ENCODE measurements around the gene KLHL7. TPM values are rescaled to one million over a fixed set of nuclear protein-coding genes. Genes with fewer than 3 reads are reported as not detected.

The KLHL7 gene
- total and polyA plus RNA-seq, 10 donors: 8.8 to 31.6 (median 20.1) TPM

- Histone ChIP-seq H3K4me3 (no peak overlapping the region), H3K27ac (no peak overlapping the region), H3K9me3 (no peaks in the 10 kb centered on the region), H3K36me3 (no peaks in the 10 kb centered on the region), H3K27me3 (replicated peaks in 1 of 7) (peaks cover 0 to 12% (median 0%) of the 10 kb centered on the region in 7 donors), H3K4me1 (peaks cover 0 to 20% (median 0%) of the 10 kb centered on the region in 6 donors)
- intact Hi-C loops (cut with DNase I; ENCODE audit: low total_unique reads): no loop called here
- no peak for DNase-seq
- TF ChIP-seq POLR2AphosphoS5 (IDR thresholded peaks at IDR 0.05) (no peak), POLR2A (IDR thresholded peaks at IDR 0.05) (no peak), CTCF (IDR thresholded peaks at IDR 0.05 in 8 of 11, conservative IDR thresholded peaks at IDR 0.05 in 3 of 11) (no peak)
- WGBS, 5 donors: 83 to 95% (median 91%) methylated on average over 2 of the region's 2 CpGs
Observed at GRCh38 chr7:23212395-23212794, 106.8 kb downstream of the KLHL7 start.

GRCh38 chr7:23212841-23213240, 107.3 kb downstream of the KLHL7 start:
- H3K36me3 ChIP-seq: no peaks in the 10 kb centered on the region
- H3K4me1 ChIP-seq: peaks cover 0 to 17% (median 0%) of the 10 kb centered on the region in 6 donors
- intact Hi-C loops (cut with DNase I; ENCODE audit: low total_unique reads): no loop called here
- 66 to 75% (median 73%) methylated on average over 4 of the region's 4 CpGs for WGBS, 5 donors
- H3K4me3 ChIP-seq: no peak overlapping the region
- no peak overlapping the region for H3K27ac ChIP-seq
- TF ChIP-seq POLR2AphosphoS5 (IDR thresholded peaks at IDR 0.05) (no peak), POLR2A (IDR thresholded peaks at IDR 0.05) (no peak), CTCF (IDR thresholded peaks at IDR 0.05 in 8 of 11, conservative IDR thresholded peaks at IDR 0.05 in 3 of 11) (no peak)
- H3K9me3 ChIP-seq: no peaks in the 10 kb centered on the region
- DNase-seq: no peak
- peaks cover 0 to 12% (median 0%) of the 10 kb centered on the region in 7 donors for H3K27me3 ChIP-seq (replicated peaks in 1 of 7)

- Histone ChIP-seq H3K27me3 (replicated peaks in 1 of 7) (peaks cover 0 to 9% (median 0%) of the 10 kb centered on the region in 7 donors), H3K4me3 (no peak overlapping the region), H3K27ac (no peak overlapping the region), H3K36me3 (no peaks in the 10 kb centered on the region), H3K4me1 (peaks cover 0 to 9% (median 0%) of the 10 kb centered on the region in 6 donors), H3K9me3 (no peaks in the 10 kb centered on the region)
- intact Hi-C loops (cut with DNase I; ENCODE audit: low total_unique reads): no loop called here
- WGBS, 5 donors: 93 to 97% (median 96%) methylated on average over 9 to 11 of the region's 11 CpGs
- DNase-seq: no peak
- TF ChIP-seq POLR2A (IDR thresholded peaks at IDR 0.05) (no peak), POLR2AphosphoS5 (IDR thresholded peaks at IDR 0.05) (no peak), CTCF (IDR thresholded peaks at IDR 0.05 in 8 of 11, conservative IDR thresholded peaks at IDR 0.05 in 3 of 11) (no peak)
Observed at GRCh38 chr7:23213755-23214154, 108.2 kb downstream of the KLHL7 start.

- DNase-seq: no peak
Observed at GRCh38 chr7:23214423-23214822, 108.8 kb downstream of the KLHL7 start.

More at GRCh38 chr7:23214423-23214822, 108.8 kb downstream of the KLHL7 start:
- peaks cover 0 to 7% (median 0%) of the 10 kb centered on the region in 7 donors for H3K27me3 ChIP-seq (replicated peaks in 1 of 7)
- WGBS, 5 donors: 89 to 95% (median 93%) methylated on average over 5 of the region's 5 CpGs
- H3K27ac ChIP-seq: no peak overlapping the region
- H3K4me3 ChIP-seq: no peak overlapping the region
- no peaks in the 10 kb centered on the region for H3K36me3 ChIP-seq
- TF ChIP-seq POLR2AphosphoS5 (IDR thresholded peaks at IDR 0.05) (no peak), POLR2A (IDR thresholded peaks at IDR 0.05) (no peak), CTCF (IDR thresholded peaks at IDR 0.05 in 8 of 11, conservative IDR thresholded peaks at IDR 0.05 in 3 of 11) (no peak)
- intact Hi-C loops (cut with DNase I; ENCODE audit: low total_unique reads): no loop called here
- H3K9me3 ChIP-seq: no peaks in the 10 kb centered on the region
- H3K4me1 ChIP-seq: peaks cover 0 to 9% (median 0%) of the 10 kb centered on the region in 6 donors
